Renal cortical epithelial cell (primary cell): ENCODE results near the gene URB2. TPM values are rescaled to one million over a fixed set of nuclear protein-coding genes. Genes with fewer than 3 reads are reported as not detected.
"Not testable (repeated sequence)": the region's sequence is repeated elsewhere in the genome, so short reads cannot be mapped to it uniquely, and the experiment has no call there.

ENCODE experiments used
- DNase-seq: peaks from one replicate; pipeline ENCODE4 v3.0.0-alpha.2; 2011; ENCODE audit warnings: low read depth
- total RNA-seq: library from RNA; depleted of rRNA; stranded (reverse); fragments of >200 nt; gene quantifications from 2 replicates; pipeline ENCODE4 v1.2.3, GENCODE V29; 2014

URB2 gene
- total RNA-seq, 1 donor from 2014 or later = 15.6 TPM

DNA sequence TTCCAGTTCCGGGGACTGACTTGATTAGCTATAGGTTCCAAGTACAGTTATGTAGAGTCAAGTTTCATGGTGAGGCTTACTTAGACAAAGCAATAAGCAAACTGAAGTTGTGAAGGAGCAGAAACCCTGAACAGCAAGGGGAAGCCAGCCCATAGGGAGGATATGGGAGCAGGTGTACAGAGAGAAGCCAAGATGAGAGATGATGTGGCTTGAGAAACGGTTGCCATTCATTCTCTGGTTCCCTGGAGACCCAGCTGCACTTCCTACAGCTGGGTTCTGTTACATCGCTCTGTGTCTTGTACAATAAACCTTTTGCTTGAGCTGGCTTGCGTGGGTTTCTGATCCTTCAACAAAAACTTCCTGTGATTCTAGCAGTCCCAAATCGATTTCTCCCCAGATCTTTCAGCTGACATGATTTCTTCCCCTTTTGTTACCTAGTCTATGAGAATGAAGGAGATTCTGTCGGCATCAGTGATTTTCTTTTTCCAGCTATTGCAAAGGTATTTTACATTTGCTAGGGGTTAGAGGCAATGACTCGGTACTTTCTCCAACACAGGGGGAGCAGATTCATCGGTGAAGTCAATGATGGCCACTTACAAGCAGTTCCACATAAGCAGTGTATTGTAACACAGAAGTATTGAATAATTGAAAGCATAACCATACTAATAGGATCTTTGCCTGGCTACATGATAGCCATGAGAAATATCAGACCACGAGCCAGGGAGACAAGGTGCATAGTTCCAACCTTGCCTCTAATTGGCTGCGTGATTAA is 67.3 kb downstream of the URB2 start:
- no peak for DNase-seq

DNA sequence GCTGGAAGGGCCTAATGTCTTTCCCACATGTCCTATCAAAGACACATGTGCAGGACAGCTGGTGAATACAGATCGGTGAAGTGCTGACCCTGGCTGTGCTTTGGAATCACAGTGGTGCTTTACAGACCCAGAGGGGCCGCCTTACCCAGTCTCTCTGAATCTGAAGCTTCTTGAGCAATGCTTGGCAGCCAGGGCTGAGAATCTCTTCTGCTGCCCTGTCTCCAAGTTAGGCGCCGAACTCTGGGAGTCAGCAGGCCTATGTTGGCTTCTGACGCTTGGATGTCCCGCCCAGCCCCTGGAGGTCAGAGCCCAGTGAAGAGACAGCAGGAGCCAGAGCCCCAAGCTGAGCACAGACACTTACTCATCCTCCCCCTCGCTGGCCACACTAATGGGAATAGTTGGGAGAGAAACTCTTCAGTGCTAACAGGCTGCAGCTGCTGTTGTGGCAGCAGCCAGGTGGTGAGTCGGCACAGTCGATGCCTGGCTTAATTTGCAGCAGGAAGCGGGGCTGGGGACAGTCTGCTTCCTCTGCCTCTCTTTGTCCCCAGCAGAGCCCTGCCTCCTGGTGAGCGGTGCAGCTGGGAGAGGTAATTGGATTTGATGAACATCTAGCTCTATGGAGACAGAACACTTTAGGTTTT is 68.1 kb downstream of the URB2 start:
- DNase-seq = peak; percentile 54

DNA sequence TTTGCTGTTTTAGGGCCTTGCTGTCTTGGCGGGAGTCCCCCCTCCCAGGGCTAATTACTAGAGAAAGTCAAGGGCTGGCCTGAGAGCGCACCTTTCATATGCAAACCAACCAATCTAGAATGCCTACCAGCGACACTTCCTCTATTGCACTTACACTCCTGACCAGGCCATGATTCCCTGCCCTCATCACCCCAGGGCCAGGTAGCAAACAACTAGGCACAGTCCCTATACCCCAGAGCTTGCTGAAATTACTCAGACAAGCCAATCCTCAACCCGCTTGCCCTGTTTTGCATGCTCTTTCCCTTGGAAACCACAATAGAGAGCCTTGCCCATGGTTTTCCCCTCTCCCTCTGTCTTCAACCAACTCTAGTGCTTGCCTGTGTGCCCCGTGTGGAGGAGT is 70.3 kb downstream of the URB2 start:
- no peak for DNase-seq

DNA sequence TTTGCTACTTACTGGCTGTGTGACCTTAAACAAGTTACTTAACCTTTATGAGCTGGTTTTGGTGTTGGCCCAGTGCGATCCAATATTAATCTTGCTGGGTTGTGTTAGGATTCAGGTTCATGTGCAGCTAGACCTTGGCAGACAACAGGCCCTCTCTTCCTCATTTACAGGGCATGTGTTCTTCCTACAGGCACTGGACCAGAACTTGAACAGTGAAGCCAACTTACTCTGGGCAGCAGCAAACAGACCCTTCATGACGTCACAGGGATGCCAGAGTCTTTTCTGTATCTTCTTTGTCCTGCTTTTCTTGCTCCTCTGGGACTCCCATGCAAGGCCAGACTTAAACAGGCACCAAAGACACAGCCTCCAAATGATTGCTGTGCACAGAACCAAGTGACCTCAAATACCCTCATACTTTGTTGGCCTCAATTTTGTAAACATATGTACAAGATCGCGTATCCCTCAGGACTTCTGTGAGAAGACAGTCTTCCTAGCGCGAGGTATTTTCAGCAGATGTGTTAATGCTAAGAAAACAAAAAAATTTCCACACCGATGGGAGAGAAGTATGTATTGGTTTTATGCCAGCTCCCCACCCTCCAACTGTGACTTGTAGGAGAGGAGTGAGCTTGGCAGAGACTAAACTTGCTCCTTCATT is 73.7 kb downstream of the URB2 start:
- no peak for DNase-seq

DNA sequence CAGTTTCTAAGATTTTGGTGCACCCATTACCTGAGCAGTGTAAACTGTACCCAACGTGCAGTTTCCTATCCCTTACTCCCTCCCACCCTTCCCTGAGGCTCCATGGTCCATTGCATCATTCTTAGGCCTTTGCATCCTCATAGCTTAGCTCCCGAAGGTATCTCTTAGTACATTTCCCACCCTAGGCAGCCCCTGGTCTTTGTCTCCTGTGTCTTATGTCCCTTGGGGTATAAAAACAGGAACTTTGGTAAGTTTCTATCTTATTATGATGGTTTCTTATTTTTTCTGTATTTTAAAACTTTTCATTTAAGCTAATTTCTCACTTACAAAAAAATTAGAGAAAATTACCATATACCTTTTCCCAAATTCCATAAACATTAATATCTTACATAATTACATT is 78.1 kb downstream of the URB2 start:
- DNase-seq = no peak

DNA sequence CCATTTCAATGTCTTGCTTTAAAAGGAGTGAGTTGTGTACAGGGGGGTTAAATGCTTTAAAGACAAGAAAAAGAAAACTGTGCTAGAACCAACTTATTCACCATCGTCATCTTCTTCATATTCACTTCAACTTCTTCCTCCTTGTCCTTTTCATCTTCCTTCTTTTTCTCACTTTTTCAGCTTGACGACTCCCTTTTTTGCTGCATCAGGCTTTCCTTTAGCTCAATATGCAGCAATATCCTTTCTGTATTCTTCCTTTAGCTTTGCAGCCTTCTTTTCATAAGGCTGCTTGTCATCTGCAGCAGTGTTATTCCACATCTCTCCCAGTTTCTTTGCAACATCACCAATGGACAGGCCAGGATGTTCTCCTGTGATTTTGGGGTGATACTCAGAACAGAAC is 79.1 kb downstream of the URB2 start:
- not testable (repeated sequence) for DNase-seq

DNA sequence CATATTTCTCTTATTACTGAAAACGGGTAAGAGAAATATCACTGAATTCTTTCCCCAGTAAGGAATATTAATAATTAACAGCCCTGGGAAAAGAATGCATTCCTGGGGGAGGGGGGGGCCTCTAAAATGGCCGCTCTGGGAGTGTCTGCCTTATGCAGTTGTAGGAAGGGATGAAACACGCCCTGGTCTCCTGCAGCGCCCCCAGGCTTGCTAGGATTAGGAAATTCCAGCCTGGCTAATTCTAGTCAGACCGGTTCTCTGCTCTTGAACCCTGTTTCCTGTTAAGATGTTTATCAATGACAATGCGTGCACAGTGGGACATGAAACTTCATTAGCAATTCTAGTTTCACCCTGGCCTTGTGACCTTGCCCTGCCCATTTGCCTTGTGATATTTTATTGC is 81.1 kb downstream of the URB2 start:
- DNase-seq = not testable (repeated sequence)

DNA sequence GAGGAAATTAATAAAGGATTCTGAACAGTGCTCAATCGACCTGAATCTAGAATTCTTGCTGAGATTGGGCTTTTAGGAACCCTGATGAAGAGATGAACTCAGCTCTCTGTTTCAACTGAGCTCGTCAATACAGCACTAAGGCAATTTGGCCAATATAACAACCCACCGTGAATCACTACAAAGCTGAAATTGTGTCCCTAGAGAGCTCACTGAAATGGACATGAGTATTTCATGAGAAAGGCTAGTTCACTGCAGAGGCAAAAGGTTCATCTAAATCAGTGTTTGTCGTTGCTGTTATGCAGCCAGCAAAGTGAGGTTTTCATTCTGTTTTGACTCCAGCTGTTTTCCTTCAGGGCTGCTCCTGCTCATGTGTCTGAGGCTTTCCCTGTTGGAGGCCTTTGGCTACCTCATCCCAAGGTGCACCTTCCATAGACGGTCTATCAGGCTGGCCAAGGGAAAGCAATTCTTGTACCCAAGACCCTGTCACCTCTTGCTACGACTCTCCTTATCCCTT is 83.5 kb downstream of the URB2 start:
- no peak for DNase-seq

Other genes with a start within 250 kb of the URB2 start
- 0.10 TPM in 1 of 2 replicates, not detected in the other for gene ACTA1, start 192.2 kb upstream of the URB2 start, total RNA-seq
- gene NUP133, start 117.9 kb upstream of the URB2 start, total RNA-seq = 43.2 and 47.5 TPM in 2 replicates
- gene ABCB10, start 67.5 kb upstream of the URB2 start, total RNA-seq = 16.4 and 21.7 TPM in 2 replicates
- 15.7 and 24.8 TPM in 2 replicates for gene TAF5L, start 125 bp upstream of the URB2 start, total RNA-seq